Measurements from ENCODE around the gene OTOP3. TPM values are rescaled to one million over a fixed set of nuclear protein-coding genes. Genes with fewer than 3 reads are reported as not detected.

OTOP3 gene
- total RNA-seq, 1 donor from 2014 or later: not detected

DNA sequence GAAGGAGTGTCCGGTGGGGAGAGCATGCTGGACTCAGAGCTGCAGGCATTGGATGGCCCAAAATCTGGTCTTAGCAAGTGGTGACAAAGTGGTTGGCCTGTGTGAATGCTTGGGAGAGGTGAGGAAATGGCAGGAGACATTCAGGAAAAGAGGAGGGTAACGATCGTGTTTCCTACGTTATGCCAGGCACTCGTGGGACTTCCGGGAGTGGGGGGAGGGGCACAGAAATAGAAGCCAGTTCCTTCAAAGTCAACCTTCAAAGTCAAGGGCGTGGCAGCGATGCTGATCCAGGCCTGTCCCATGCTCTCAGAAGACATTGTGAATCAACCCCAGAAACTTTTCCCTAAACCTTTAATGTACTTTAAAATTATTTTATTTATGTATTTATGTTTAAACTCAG is 3.8 kb downstream of the OTOP3 start:
- no peaks in the 10 kb centered on the region for H3K4me1 Mint-ChIP-seq
- no peak for DNase-seq (ENCODE audit: low read depth, low spot score)
- no peaks in the 10 kb centered on the region for H3K36me3 Mint-ChIP-seq (ENCODE audit: low read depth)
- TF ChIP-seq, protein P1, sequence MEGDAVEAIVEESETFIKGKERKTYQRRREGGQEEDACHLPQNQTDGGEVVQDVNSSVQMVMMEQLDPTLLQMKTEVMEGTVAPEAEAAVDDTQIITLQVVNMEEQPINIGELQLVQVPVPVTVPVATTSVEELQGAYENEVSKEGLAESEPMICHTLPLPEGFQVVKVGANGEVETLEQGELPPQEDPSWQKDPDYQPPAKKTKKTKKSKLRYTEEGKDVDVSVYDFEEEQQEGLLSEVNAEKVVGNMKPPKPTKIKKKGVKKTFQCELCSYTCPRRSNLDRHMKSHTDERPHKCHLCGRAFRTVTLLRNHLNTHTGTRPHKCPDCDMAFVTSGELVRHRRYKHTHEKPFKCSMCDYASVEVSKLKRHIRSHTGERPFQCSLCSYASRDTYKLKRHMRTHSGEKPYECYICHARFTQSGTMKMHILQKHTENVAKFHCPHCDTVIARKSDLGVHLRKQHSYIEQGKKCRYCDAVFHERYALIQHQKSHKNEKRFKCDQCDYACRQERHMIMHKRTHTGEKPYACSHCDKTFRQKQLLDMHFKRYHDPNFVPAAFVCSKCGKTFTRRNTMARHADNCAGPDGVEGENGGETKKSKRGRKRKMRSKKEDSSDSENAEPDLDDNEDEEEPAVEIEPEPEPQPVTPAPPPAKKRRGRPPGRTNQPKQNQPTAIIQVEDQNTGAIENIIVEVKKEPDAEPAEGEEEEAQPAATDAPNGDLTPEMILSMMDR (conservative IDR thresholded peaks at IDR 0.05): no peak
- peaks cover 89% of the 10 kb centered on the region for H3K27me3 Mint-ChIP-seq (ENCODE audit: low read depth)
- no peak overlapping the region for H3K4me3 Mint-ChIP-seq
- H3K9me3 Mint-ChIP-seq: no peaks in the 10 kb centered on the region
- H3K27ac Mint-ChIP-seq (ENCODE audit: unreplicated experiment): no peak overlapping the region

DNA sequence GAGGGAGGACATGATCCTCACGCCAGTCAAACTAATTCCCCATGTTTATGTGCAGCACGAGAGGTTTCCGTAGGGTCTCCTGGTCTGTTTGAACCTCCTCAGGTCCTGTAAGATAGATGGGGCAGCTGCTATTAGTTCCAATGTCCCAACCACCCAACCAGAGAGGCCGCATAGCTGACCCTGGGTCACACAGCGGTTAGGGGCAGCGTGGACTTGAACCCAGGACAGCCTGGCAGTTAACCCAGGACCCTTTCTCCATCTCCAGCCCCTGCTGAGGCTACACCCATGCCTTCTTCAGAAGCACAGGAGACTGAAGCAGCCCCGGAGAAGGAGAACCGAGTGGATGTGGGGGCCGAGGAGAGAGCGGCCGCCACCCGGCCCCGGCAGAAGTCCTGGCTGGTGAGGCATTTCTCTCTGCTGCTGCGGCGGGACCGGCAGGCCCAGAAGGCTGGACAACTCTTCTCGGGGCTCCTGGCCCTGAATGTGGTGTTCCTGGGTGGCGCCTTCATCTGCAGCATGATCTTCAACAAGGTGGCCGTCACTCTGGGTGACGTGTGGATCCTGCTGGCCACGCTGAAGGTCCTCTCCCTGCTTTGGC is 5.5 kb downstream of the OTOP3 start:
- peaks cover 91% of the 10 kb centered on the region for H3K27me3 Mint-ChIP-seq (ENCODE audit: low read depth)
- no peaks in the 10 kb centered on the region for H3K9me3 Mint-ChIP-seq

DNA sequence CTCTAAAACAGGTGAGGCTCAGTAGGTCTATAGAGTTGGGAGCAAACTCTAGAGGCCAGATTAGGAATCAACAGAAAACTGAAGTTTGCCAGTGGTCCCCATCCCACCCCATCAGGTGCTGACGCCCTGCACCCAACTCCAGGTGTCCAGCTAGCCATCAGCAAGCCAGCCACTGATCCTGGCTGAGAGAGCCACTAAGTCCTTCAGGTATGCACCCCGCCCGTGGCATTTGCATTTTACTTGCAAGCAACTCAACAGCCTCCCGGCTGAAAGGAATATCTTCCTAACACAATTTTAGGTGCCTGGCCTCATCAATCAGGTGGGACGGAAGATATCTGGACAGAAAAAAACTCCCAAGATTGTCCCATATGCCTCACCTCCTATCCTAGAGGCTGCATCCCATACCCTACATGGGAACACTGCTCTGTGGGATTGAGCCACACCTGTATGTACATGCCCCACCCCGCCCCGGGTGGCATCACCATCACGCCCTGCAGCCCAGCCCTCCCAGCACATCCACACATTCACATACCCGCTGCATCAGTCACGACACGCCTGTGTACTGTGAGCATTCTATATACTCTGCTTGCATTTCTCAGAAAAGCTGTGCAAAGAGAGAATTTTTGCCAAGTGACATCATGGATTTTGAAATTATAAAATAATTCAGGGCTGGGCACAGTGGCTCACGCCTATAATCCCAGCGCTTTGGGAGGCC is 8.3 kb downstream of the OTOP3 start:
- no peak overlapping the region for H3K27ac Mint-ChIP-seq (ENCODE audit: unreplicated experiment)
- TF ChIP-seq, protein P1 (conservative IDR thresholded peaks at IDR 0.05): no peak
- H3K36me3 Mint-ChIP-seq (ENCODE audit: low read depth): no peaks in the 10 kb centered on the region
- no peak for DNase-seq (ENCODE audit: low read depth, low spot score)
- H3K9me3 Mint-ChIP-seq: no peaks in the 10 kb centered on the region
- no peak overlapping the region for H3K4me3 Mint-ChIP-seq
- H3K27me3 Mint-ChIP-seq (ENCODE audit: low read depth): peaks cover 74% of the 10 kb centered on the region
- H3K4me1 Mint-ChIP-seq: no peaks in the 10 kb centered on the region

More for the DNA sequence above, 5.5 kb downstream of the OTOP3 start:
- no peak for DNase-seq (ENCODE audit: low read depth, low spot score)
- Mint-ChIP-seq H3K27ac (ENCODE audit: unreplicated experiment) (no peak overlapping the region), H3K36me3 (ENCODE audit: low read depth) (no peaks in the 10 kb centered on the region), H3K4me3 (no peak overlapping the region), H3K4me1 (no peaks in the 10 kb centered on the region)
- TF ChIP-seq, protein P1 (conservative IDR thresholded peaks at IDR 0.05): no peak

DNA sequence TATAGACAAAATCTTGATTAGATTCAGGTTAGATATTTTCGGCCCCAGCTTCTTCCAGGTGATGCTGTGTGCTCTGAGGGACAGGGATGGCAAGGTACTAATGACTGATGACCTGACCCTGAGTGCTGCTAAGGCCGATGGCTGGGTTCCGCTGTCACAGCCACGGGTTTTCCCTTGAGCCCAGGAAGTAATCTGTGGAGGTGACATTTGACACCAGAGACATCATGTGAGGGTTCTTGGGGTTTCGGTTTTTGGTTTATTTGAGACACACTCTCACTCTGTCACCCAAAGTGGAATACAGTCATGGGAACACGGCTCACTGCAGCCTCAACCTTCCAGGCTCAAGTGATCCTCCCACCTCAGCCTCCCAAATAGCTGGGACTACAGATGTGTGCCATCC is 9.8 kb downstream of the OTOP3 start:
- no peaks in the 10 kb centered on the region for H3K9me3 Mint-ChIP-seq
- no peak overlapping the region for H3K27ac Mint-ChIP-seq (ENCODE audit: unreplicated experiment)
- H3K4me1 Mint-ChIP-seq: no peaks in the 10 kb centered on the region
- H3K4me3 Mint-ChIP-seq: no peak overlapping the region
- H3K27me3 Mint-ChIP-seq (ENCODE audit: low read depth): peaks cover 59% of the 10 kb centered on the region
- H3K36me3 Mint-ChIP-seq (ENCODE audit: low read depth): no peaks in the 10 kb centered on the region
- DNase-seq (ENCODE audit: low read depth, low spot score): no peak
- TF ChIP-seq, protein P1 (conservative IDR thresholded peaks at IDR 0.05): no peak

DNA sequence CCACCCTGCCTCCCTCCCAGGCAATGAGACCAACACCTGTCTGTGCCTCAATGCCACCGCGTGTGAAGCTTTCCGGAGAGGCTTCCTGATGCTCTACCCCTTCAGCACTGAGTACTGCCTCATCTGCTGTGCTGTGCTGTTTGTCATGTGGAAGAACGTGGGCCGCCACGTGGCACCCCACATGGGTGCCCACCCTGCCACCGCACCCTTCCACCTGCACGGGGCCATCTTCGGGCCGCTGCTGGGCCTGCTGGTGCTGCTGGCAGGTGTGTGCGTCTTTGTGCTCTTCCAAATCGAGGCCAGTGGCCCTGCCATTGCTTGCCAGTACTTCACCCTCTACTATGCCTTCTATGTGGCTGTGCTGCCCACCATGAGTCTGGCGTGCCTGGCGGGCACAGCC is 10.9 kb downstream of the OTOP3 start:
- TF ChIP-seq, protein P1 (conservative IDR thresholded peaks at IDR 0.05): no peak
- no peaks in the 10 kb centered on the region for H3K9me3 Mint-ChIP-seq
- no peaks in the 10 kb centered on the region for H3K36me3 Mint-ChIP-seq (ENCODE audit: low read depth)
- DNase-seq (ENCODE audit: low read depth, low spot score): no peak
- H3K4me3 Mint-ChIP-seq: no peak overlapping the region
- no peak overlapping the region for H3K27ac Mint-ChIP-seq (ENCODE audit: unreplicated experiment)
- peaks cover 53% of the 10 kb centered on the region for H3K27me3 Mint-ChIP-seq (ENCODE audit: low read depth)
- H3K4me1 Mint-ChIP-seq: no peaks in the 10 kb centered on the region
